GM19193 (cell line): ENCODE measurements around the gene HSF5.
A peak's percentile ranks its signal among the peaks of the same experiment; 100 is the strongest.

ENCODE experiments used
- POLR2A ChIP-seq: IDR thresholded peaks from 4 replicates; pipeline ENCODE4 v1.6.1; 2011; ENCODE audit not compliant: insufficient read depth, insufficient read length; ENCODE audit errors: extremely low read depth

The HSF5 gene

GRCh38 chr17:58525239-58525638 lies 37.0 kb upstream of the HSF5 start:
- TF ChIP-seq POLR2A: no peak

DNA sequence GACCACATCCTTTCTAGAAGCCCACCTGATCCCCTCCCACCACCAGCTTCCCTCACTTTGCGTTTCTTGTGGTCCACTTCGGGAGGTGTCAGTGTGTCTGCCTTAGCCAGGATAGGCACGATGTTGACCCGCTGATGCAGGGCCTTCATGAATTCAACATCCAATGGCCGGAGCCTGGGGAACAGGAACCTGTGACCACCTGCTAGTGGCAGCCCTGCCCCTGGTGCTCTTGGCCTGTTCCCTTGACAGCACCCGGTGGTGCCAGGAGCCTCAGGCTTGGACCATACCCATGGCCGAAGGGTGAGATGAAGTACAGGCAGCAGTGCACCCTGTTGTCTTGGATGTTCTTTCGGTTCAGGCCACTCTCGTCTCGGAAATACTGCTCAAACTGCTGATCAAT lies 33.5 kb upstream of the HSF5 start:
- TF ChIP-seq POLR2A: no peak

DNA sequence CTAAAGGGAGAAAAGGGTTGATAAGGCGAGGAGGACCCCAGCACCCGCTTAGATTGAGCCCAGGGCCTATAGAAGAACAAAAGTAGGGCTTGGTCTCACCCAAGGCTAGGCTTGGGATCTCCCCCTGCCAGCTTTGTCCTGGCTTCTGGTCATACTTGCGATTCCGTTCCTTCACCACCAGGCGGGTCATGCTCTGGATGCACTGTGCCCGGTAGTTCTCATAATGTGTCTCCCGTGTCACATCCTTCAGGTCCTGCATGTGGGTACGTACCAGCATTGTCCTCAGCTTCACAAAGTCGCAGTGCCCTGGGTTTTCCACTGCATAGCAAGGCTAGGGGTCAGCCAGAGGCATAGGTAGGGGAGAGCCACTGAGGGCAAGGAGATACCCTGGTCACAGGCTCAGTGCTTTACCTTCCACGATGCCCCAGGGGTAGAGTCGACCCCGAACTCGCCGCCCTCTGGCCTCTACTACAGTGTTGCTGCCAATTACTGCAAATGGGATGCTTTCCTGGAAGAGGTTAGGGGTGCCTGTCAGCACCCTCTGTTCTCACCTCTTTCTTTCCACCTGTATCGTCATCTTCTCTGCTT lies 32.7 kb upstream of the HSF5 start:
- TF ChIP-seq POLR2A: no peak

DNA sequence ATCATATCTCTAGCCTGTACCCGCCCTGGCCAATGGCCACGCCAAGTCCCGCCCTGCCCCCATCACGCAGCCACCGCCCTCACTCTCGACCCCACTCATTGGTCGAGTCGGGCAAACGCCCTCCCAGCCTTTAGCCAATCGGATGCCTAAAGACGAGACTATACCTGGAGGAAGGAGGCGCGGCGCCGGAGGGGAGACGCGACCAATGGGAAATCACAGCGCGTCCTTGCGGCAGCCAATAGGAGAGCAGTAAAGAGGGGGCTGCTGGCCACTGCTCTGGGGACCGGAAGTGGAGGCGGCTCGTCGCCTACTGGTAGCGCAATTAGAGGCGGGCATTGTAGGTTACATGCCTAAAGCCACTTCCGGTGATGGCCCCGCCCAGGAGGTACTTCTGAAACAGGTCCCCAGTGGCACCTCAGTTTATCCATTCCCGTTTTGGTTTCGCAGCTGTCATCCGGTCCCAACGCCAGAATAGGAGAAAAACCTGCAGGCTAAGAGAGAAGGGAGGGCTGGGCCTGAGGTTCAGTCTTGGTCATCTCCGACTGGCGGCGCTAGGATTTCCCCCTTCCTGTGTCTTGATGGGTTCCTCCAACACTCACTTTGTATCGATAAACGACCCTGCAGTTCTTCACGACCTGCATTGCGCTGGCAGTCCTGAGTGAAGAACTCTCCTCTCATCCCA lies 29.9 kb upstream of the HSF5 start:
- TF ChIP-seq POLR2A: peak; percentile 66

GRCh38 chr17:58517378-58517927 lies 29.2 kb upstream of the HSF5 start:
- peak; percentile 75 for TF ChIP-seq POLR2A

DNA sequence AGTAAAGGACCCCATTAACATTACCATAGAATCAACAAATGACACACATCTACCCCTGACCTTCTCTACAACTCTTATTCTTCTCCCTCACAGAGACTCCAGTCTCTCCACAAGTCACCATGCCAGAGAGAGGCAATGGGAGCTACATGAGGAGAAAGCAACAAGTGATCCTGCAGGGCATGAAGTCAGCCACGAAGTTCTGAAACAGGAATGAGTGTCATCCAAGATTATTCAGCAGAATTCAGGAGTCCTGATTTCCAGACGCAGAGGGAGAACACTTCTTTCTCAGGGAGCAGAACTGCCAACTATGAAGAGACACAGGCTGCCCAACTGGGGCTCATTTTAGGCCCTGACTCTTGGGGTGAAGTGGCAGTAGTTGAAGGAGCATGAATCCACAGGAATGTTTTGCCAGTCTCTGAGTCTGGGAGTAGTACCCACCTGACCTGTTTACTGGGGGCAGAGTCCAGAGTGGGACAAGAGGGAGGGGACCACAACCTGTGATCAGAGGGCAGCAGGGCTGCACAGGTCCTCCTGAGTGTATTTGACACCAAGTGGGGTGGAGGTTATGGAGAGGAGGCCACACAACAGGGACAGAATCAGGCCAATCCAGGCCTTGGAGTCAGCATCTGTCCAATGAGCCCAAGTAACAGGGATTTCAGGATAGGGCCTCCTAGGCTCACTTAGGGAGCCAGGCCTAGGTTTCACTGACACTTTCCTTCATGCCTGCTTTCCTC lies 28.6 kb upstream of the HSF5 start:
- no peak for TF ChIP-seq POLR2A

DNA sequence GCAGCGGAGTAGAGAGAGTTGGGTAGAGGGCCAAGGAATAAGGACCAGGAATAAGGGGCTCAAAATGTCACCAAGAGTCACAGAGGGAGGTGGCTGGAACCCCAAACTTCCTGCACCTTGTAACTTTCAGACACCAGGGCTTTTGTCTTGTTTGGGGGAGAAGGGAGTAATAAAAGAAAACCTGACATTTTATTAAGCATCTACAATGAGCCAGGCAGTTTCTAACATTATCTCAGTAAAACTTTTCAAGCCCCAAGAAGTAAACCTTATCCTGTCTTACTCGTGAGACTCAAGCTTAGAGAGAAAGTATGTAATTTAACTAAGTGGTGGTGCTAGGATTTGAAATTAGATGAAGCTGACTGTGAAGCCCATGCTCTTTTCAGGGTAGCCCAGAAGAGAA lies 27.1 kb upstream of the HSF5 start:
- no peak for TF ChIP-seq POLR2A

DNA sequence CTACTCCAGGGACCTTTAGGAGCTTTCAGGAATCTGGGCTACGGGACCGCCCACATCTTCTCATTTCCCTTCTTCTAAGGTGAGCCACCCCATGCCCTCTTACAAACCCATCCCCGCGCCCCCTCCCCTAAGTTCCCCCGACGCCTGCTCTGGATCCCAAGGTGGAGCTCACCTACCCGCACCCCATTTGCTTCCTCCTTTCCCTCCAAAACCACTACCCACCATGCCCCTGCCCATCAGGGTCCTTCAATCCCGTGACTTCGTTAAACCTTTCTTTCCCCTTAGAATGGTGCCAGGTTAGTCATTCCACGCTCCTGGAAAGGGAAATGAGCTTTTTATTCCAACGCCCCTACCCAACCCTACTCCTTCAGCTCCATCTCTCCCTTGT lies 26.6 kb upstream of the HSF5 start:
- no peak for TF ChIP-seq POLR2A

DNA sequence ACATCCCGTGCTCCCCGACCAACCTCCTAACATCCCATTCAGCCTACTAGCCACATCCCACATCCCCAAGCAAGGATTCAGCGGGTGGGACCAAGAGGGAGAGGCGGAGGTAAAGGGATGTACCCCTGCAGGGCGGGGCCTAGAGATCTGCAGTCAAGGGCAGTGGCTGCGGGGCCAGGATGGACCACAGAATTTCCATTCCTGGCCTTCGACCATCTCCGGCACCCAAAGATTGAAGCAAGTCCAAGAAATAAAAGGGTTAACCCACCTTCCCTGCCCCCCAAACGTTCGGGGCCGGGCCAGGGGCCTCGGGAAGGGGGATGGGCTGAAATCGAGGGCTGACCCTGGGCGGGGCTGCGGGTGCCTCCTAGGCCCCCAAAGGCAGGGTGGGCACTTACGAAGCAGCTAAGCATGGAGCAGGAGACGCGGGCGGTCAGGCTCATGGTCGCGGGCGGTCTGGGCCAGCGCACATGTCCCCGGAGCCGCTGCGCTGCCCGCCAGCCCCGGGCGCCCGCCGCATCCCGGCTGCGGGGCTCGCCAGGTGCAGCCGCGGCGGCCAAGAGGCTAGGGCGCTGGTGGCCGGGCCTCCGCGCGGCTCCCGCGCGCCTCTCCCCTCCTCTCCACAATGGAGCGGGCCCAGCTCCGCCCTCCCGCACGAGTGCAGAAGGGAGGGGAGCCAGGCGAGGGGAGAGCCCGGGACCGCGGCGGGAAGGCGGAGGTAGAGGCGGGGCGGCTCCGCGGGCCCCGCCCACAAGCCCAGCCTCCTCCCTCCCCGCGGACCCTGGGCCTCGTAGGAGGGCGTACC lies 26.0 kb upstream of the HSF5 start, which contains the start of gene MTMR4:
MTMR4 (minus strand) TSS at position 674 of the 805 bp plus-strand sequence; CDS start at position 443, 231 bp downstream.
- TF ChIP-seq POLR2A: peak; percentile 73

DNA sequence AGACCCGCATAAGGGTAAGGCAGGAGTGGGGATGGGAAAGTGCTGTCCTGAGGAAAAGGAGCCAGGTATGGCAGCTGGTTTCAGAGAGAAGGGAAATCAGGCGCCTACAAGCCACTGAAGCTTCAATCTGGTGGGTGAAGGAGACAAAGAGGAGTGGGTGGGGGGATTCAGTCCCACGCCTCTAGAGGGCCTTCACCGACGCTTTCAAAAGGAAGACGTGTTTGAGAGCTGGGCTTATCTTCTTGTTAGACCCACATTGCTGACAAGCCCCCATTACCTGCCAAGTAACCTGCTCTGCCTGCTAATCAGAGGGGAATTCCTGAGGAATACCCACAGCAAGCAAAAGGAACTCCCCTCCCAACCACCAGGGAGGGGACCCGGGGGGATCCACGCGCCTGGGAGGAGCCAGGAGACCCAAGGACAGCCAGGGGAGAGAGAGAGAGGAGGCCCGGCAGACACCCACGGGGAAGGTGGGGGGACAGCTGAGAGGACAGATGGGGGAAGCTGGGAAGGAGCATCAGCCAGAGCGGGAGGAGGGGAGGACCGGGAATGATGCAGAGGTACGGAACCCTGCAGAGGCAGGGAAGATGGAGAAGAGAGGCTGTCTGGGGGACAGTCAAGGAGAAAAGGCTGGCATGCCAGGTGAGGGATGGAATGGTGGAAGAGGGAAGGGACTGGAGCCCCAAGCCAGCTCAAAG lies 25.2 kb upstream of the HSF5 start:
- TF ChIP-seq POLR2A: peak; percentile 11

DNA sequence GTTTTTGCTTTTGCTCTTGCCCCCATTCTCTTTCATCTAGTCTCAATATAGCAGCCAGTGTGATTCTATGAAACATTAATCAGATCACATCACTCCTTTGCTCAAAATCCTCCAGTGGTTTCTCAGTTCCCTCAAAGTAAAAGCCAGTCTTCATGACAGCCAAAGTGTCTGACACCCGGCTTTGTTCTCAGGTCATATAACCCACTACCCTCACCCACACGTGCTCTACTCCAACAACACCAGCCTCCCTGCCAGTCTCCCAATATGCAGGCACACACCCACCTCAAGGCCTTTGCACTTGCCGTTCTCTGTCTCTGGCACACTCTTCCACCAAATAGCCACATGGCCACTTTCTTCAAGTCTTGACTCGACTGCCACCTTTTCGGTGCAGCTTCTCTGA lies 21.9 kb upstream of the HSF5 start:
- TF ChIP-seq POLR2A: no peak

DNA sequence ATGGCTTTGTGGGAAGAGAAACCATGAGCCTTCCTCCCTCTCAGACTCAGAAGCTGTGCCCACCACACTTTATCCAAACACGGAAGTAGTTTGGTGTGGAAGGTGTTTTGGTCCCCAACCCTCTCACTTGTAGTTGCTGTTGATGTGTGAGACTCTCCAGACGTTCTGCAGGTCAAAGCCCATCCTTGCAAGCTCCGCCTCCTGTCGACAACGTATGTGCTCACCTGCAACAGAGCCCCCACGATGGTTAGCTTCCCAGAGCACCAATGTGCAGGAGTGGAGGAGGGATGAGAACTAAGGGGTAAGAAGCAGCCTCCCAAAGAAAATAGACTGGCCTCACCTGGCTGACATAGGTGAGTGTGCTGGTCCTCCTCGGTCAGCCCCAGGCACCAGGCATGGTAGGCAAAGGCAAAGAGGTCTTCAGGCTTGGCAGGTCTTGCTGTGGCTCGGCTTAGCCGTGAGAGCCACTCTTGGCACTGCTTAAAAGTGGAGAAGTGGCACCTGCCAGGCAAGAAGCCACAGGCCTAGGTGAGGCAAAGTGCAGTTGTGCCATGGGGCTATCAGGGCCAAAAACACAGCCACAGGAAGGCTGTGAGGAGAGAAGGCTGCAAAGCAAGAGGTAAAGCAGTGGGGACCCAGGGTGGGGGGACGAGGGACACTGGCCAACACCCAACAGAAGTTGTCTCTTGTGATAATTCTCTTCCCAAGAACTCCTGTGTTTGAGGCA lies 20.3 kb upstream of the HSF5 start:
- TF ChIP-seq POLR2A: no peak

- TF ChIP-seq POLR2A: no peak
These were observed 19.0 kb upstream of the HSF5 start for GRCh38 chr17:58507123-58507634.
